Measurements from ENCODE around the gene ARID2.
A peak's percentile ranks its signal among the peaks of the same experiment; 100 is the strongest.

The ARID2 gene

GRCh38 chr12:45727301-45727979 lies 2.1 kb upstream of the ARID2 start (continued):
- TF ChIP-seq, protein P1, sequence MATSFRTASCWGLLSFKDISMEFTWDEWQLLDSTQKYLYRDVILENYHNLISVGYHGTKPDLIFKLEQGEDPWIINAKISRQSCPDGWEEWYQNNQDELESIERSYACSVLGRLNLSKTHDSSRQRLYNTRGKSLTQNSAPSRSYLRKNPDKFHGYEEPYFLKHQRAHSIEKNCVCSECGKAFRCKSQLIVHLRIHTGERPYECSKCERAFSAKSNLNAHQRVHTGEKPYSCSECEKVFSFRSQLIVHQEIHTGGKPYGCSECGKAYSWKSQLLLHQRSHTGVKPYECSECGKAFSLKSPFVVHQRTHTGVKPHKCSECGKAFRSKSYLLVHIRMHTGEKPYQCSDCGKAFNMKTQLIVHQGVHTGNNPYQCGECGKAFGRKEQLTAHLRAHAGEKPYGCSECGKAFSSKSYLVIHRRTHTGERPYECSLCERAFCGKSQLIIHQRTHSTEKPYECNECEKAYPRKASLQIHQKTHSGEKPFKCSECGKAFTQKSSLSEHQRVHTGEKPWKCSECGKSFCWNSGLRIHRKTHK (tag by site-specific recombination; IDR thresholded peaks at IDR 0.05): no peak
- TF ChIP-seq ZNF514 (tag by site-specific recombination; IDR thresholded peaks at IDR 0.05) (no peak), ZXDB (tag by site-specific recombination; IDR thresholded peaks at IDR 0.05) (peak; percentile 97), ZNF510 (tag by site-specific recombination; IDR thresholded peaks at IDR 0.05; ENCODE audit: insufficient replicate concordance) (no peak), RBAK (tag by site-specific recombination; IDR thresholded peaks at IDR 0.05) (no peak), ZNF521 (tag by site-specific recombination; IDR thresholded peaks at IDR 0.05) (no peak), ZNF76 (tag by site-specific recombination; IDR thresholded peaks at IDR 0.05; ENCODE audit: borderline replicate concordance, low read depth) (peak; percentile 83), SCRT1 (tag by site-specific recombination; IDR thresholded peaks at IDR 0.05; ENCODE audit: borderline replicate concordance) (no peak), ZNF48 (tag by site-specific recombination; IDR thresholded peaks at IDR 0.05) (no peak), ZNF169 (tag by site-specific recombination; IDR thresholded peaks at IDR 0.05) (no peak), ZNF366 (tag by site-specific recombination; conservative IDR thresholded peaks at IDR 0.05) (peak; percentile 71), ZBTB11 (tag by site-specific recombination; conservative IDR thresholded peaks at IDR 0.05; ENCODE audit: low read depth) (peak; percentile 82), TCF7L2 (IDR thresholded peaks at IDR 0.05; ENCODE audit: borderline replicate concordance, low read depth, low read length) (peak; percentile 40; the same call in 1 of the 2 replicates), ZNF341 (tag by site-specific recombination; IDR thresholded peaks at IDR 0.05; ENCODE audit: low read depth) (peak; percentile 100), ZNF623 (tag by site-specific recombination; IDR thresholded peaks at IDR 0.05) (no peak), ZSCAN30 (tag by site-specific recombination; IDR thresholded peaks at IDR 0.05) (peak; percentile 93), ZNF426 (tag by site-specific recombination; IDR thresholded peaks at IDR 0.05) (no peak), ZBTB48 (tag by site-specific recombination; IDR thresholded peaks at IDR 0.05) (peak; percentile 100), ZNF24 (tag by site-specific recombination; IDR thresholded peaks at IDR 0.05) (peak; percentile 79), ZNF555 (tag by site-specific recombination; conservative IDR thresholded peaks at IDR 0.05) (no peak), EGR2 (tag by site-specific recombination; IDR thresholded peaks at IDR 0.05; ENCODE audit: low read depth) (0 out of 2 replicates have a peak, but pooled peaks have one; percentile 26), ZNF16 (tag by site-specific recombination; IDR thresholded peaks at IDR 0.05; ENCODE audit: low read depth) (no peak), ZNF114 (tag by site-specific recombination; IDR thresholded peaks at IDR 0.05) (no peak)
- TF ChIP-seq, protein P2, sequence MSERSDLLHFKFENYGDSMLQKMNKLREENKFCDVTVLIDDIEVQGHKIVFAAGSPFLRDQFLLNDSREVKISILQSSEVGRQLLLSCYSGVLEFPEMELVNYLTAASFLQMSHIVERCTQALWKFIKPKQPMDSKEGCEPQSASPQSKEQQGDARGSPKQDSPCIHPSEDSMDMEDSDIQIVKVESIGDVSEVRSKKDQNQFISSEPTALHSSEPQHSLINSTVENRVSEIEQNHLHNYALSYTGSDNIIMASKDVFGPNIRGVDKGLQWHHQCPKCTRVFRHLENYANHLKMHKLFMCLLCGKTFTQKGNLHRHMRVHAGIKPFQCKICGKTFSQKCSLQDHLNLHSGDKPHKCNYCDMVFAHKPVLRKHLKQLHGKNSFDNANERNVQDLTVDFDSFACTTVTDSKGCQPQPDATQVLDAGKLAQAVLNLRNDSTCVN (tag by site-specific recombination; optimal IDR thresholded peaks at IDR 0.05): peak; percentile 74
- TF ChIP-seq, protein P3, sequence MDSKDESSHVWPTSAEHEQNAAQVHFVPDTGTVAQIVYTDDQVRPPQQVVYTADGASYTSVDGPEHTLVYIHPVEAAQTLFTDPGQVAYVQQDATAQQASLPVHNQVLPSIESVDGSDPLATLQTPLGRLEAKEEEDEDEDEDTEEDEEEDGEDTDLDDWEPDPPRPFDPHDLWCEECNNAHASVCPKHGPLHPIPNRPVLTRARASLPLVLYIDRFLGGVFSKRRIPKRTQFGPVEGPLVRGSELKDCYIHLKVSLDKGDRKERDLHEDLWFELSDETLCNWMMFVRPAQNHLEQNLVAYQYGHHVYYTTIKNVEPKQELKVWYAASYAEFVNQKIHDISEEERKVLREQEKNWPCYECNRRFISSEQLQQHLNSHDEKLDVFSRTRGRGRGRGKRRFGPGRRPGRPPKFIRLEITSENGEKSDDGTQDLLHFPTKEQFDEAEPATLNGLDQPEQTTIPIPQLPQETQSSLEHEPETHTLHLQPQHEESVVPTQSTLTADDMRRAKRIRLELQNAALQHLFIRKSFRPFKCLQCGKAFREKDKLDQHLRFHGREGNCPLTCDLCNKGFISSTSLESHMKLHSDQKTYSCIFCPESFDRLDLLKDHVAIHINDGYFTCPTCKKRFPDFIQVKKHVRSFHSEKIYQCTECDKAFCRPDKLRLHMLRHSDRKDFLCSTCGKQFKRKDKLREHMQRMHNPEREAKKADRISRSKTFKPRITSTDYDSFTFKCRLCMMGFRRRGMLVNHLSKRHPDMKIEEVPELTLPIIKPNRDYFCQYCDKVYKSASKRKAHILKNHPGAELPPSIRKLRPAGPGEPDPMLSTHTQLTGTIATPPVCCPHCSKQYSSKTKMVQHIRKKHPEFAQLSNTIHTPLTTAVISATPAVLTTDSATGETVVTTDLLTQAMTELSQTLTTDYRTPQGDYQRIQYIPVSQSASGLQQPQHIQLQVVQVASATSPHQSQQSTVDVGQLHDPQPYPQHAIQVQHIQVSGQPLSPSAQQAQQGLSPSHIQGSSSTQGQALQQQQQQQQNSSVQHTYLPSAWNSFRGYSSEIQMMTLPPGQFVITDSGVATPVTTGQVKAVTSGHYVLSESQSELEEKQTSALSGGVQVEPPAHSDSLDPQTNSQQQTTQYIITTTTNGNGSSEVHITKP (tag by site-specific recombination; IDR thresholded peaks at IDR 0.05): peak; percentile 93
- TF ChIP-seq, protein P4, sequence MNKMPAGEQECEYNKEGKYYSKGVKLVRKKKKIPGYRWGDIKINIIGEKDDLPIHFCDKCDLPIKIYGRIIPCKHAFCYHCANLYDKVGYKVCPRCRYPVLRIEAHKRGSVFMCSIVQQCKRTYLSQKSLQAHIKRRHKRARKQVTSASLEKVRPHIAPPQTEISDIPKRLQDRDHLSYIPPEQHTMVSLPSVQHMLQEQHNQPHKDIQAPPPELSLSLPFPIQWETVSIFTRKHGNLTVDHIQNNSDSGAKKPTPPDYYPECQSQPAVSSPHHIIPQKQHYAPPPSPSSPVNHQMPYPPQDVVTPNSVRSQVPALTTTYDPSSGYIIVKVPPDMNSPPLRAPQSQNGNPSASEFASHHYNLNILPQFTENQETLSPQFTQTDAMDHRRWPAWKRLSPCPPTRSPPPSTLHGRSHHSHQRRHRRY (tag by site-specific recombination; IDR thresholded peaks at IDR 0.05): no peak
- TF ChIP-seq, protein P5, sequence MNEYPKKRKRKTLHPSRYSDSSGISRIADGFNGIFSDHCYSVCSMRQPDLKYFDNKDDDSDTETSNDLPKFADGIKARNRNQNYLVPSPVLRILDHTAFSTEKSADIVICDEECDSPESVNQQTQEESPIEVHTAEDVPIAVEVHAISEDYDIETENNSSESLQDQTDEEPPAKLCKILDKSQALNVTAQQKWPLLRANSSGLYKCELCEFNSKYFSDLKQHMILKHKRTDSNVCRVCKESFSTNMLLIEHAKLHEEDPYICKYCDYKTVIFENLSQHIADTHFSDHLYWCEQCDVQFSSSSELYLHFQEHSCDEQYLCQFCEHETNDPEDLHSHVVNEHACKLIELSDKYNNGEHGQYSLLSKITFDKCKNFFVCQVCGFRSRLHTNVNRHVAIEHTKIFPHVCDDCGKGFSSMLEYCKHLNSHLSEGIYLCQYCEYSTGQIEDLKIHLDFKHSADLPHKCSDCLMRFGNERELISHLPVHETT (tag by site-specific recombination; IDR thresholded peaks at IDR 0.05): peak; percentile 92

Data from HEK293 (cell line).